K562 (cell line): ENCODE data around the gene BMP3. TPM values are rescaled to one million over a fixed set of nuclear protein-coding genes. Genes with fewer than 3 reads are reported as not detected.

ENCODE experiments used
- ATAC-seq: fragments of 200-7000 bp; cut with Tn5 transposase; 3 replicates; pipeline ENCODE4 v1.9.1; 2020; ENCODE audit warnings: moderate library complexity
- BruUV-seq: library from RNA; stranded (reverse); fragments of 400-500 nt; replicated peaks from 2 replicates; lab custom pipeline; 2021; lab: Mats Ljungman, UMichigan
- CTCF ChIA-PET: fragments of 300-600 bp; formaldehyde crosslinking; extraction: SDS; loops from one replicate; lab custom pipeline; 2021; ENCODE audit warnings: low intra/inter-chr PET ratio; lab: Yijun Ruan, JAX
- POLR2A ChIA-PET: fragments of 300-600, 350-650 bp; sonication (Branson Sonifier 250); formaldehyde crosslinking; extraction: SDS; loops from one replicate; lab custom pipeline; 2021; ENCODE audit warnings: antibody characterized with exemption, inconsistent platforms; lab: Yijun Ruan, JAX
- DNase-seq, 4 experiments: peaks; one replicate each; pipeline versions ENCODE4 v3.0.0 to v3.0.0-alpha.2; 2011 to 2018; ENCODE audit warnings: low spot score in 3 of 4, mixed read lengths in 3 of 4; ENCODE audit errors: extremely low read depth in 1 of 4
- FAIRE-seq: peaks from 2 replicates; lab custom pipeline; 2011; peaks lifted over from hg19 to GRCh38; lab: Jason Lieb, UNC
- H2AFZ ChIP-seq: 2 replicates; pipeline ENCODE4 v1.6.0; 2011; ENCODE audit warnings: low read depth, low read length, control low read depth, inconsistent platforms
- H3K27ac ChIP-seq: fragments of 200-600 bp; 3 replicates; pipeline ENCODE4 v1.8.0; 2011; ENCODE audit warnings: low read depth, mild to moderate bottlenecking, control low read depth, inconsistent platforms, low read length, moderate library complexity, mixed read lengths; ENCODE audit errors: extremely low read depth
- H3K27me3 ChIP-seq, 2 experiments: fragments of 300-600 bp in 1 of 2; 2 replicates in 1 of 2; 3 replicates in 1 of 2; pipeline versions ENCODE4 v1.6.0 to v1.8.0; 2011; ENCODE audit warnings: inconsistent platforms in 2 of 2, low read length in 2 of 2, mild to moderate bottlenecking in 1 of 2, mixed read lengths in 1 of 2, moderate library complexity in 1 of 2; ENCODE audit not compliant: control insufficient read depth in 2 of 2, insufficient read depth in 2 of 2
- H3K36me3 ChIP-seq: fragments of 300-600 bp; 3 replicates; pipeline ENCODE4 v1.8.0; 2011; ENCODE audit warnings: mild to moderate bottlenecking, low read length, inconsistent platforms; ENCODE audit not compliant: control insufficient read depth, insufficient read depth
- H3K4me1 ChIP-seq, 2 experiments: fragments of 200-600 bp in 1 of 2; replicated peaks in 1 of 2; 2 replicates in 1 of 2; 3 replicates in 1 of 2; pipeline versions ENCODE4 v1.5.1 to v1.8.0; 2011; ENCODE audit warnings: inconsistent platforms in 2 of 2, low read length in 2 of 2, mild to moderate bottlenecking in 1 of 2, mixed read lengths in 1 of 2, moderate library complexity in 1 of 2; ENCODE audit not compliant: control insufficient read depth in 2 of 2, insufficient read depth in 2 of 2
- H3K4me2 ChIP-seq: 2 replicates; pipeline ENCODE4 v1.6.1; 2011; ENCODE audit warnings: low read length, control low read depth, inconsistent platforms, mixed read lengths; ENCODE audit not compliant: insufficient read depth
- H3K4me3 ChIP-seq: fragments of 200-600 bp; sonication (generic), shearing (Covaris generic); 2 replicates; pipeline ENCODE4 v1.5.1; 2016; ENCODE audit warnings: control low read depth, inconsistent platforms
- H3K79me2 ChIP-seq: fragments of 200-600 bp; 3 replicates; pipeline ENCODE4 v1.8.0; 2011; ENCODE audit warnings: low read length, inconsistent platforms; ENCODE audit not compliant: control insufficient read depth, insufficient read depth
- H3K9ac ChIP-seq, 2 experiments: 2 replicates each; pipeline versions ENCODE4 v1.6.0 to v1.6.1; 2011; ENCODE audit warnings: low read depth in 2 of 2, low read length in 2 of 2, control low read depth in 1 of 2, inconsistent platforms in 1 of 2, mild to moderate bottlenecking in 1 of 2, mixed read lengths in 1 of 2; ENCODE audit not compliant: insufficient read depth in 1 of 2
- H3K9me1 ChIP-seq: one replicate; pipeline ENCODE4 v1.6.0; 2011; ENCODE audit warnings: inconsistent platforms, mild to moderate bottlenecking, low read length, moderate library complexity; ENCODE audit not compliant: control insufficient read depth, insufficient read depth
- H3K9me3 ChIP-seq: replicated peaks from 2 replicates; pipeline ENCODE4 v1.5.1; 2011; ENCODE audit warnings: low read depth, low read length, inconsistent platforms; ENCODE audit not compliant: control insufficient read depth, insufficient read depth
- H4K20me1 ChIP-seq: replicated peaks from 2 replicates; pipeline ENCODE4 v1.6.1; 2011; ENCODE audit warnings: low read length, inconsistent platforms, mixed read lengths; ENCODE audit not compliant: control insufficient read depth, insufficient read depth
- ATF1 ChIP-seq, 2 experiments: fragments of 450-650 bp in 1 of 2; IDR thresholded peaks; 2 replicates each; pipeline ENCODE4 v1.6.1; 2016; ENCODE audit warnings: missing compliant biosample characterization in 1 of 2, missing genetic modification characterization in 1 of 2
- CHCHD3 ChIP-seq: fragments of 250-450 bp; sonication (Bioruptor Pico); IDR thresholded peaks from 2 replicates; pipeline ENCODE4 v2.1.2; 2022; ENCODE audit warnings: mild to moderate bottlenecking
- CSDE1 ChIP-seq, 2 experiments: fragments of 450-650 bp; IDR thresholded peaks; 2 replicates each; pipeline ENCODE4 v1.6.1; 2016; ENCODE audit warnings: mild to moderate bottlenecking in 1 of 2
- ELF4 ChIP-seq: fragments of 450-650 bp; formaldehyde crosslinking; IDR thresholded peaks from 2 replicates; pipeline ENCODE4 v1.4.0; 2022; ENCODE audit warnings: missing genetic modification characterization
- MBD1 ChIP-seq: fragments of 250-450 bp; sonication (Bioruptor Pico); IDR thresholded peaks from 2 replicates; pipeline ENCODE4 v1.8.0; 2022; ENCODE audit warnings: inconsistent platforms
- MTA3 ChIP-seq: fragments of 450-650 bp; formaldehyde crosslinking; IDR thresholded peaks from 2 replicates; pipeline ENCODE4 v1.6.1; 2017; ENCODE audit warnings: mild to moderate bottlenecking, borderline replicate concordance
- RUNX1 ChIP-seq: sonication (generic); IDR thresholded peaks from 2 replicates; pipeline ENCODE4 v1.6.1; 2016; ENCODE audit warnings: antibody characterized with exemption, low read depth
- SMAD4 ChIP-seq: fragments of 250-450 bp; sonication (Bioruptor Pico); conservative IDR thresholded peaks from 2 replicates; pipeline ENCODE4 v1.8.0; 2021; ENCODE audit warnings: inconsistent platforms, mild to moderate bottlenecking, moderate library complexity
- ZBED1 ChIP-seq: IDR thresholded peaks from 2 replicates; pipeline ENCODE4 v1.6.1; 2014
- ZBTB5 ChIP-seq: fragments of 450-650 bp; IDR thresholded peaks from 2 replicates; pipeline ENCODE4 v1.6.1; 2017; ENCODE audit warnings: antibody characterized with exemption
- ZNF165 ChIP-seq: fragments of 250-450 bp; sonication (Bioruptor Pico); IDR thresholded peaks from 2 replicates; pipeline ENCODE4 v1.4.0; 2020; ENCODE audit warnings: borderline replicate concordance
- ZNF175 ChIP-seq: fragments of 200-800 bp; sonication (Bioruptor generic); IDR thresholded peaks from 2 replicates; pipeline ENCODE4 v1.6.1; 2016; ENCODE audit warnings: low read depth, mild to moderate bottlenecking, missing genetic modification characterization, missing compliant biosample characterization
- ZNF280A ChIP-seq: fragments of 450-650 bp; IDR thresholded peaks from 2 replicates; pipeline ENCODE4 v1.6.1; 2018; ENCODE audit warnings: mild to moderate bottlenecking, low read depth; ENCODE audit not compliant: partially characterized antibody
- ZNF778 ChIP-seq: fragments of 450-650 bp; formaldehyde crosslinking; IDR thresholded peaks from 2 replicates; pipeline ENCODE4 v1.4.0; 2020; ENCODE audit warnings: mild to moderate bottlenecking, moderate library complexity
- ZSCAN29 ChIP-seq: fragments of 450-650 bp; IDR thresholded peaks from 2 replicates; pipeline ENCODE4 v1.6.1; 2017
- WGBS: fragments of 100-300 bp; shearing (Covaris generic); methylation state at CpG from one replicate; pipeline ENCODE4 v1.1.6; 2016; ENCODE audit warnings: low coverage, mixed read lengths; ENCODE audit not compliant: insufficient coverage; ENCODE audit errors: missing lambda C conversion rate; 5-methylcytosine and 5-hydroxymethylcytosine counted together
- in situ Hi-C: fragments of 300-500 bp; cut with MboI; formaldehyde crosslinking; loops from 4 replicates; pipeline ENCODE4 v1.15.0; 2018; ENCODE audit warnings: inconsistent platforms, mixed read lengths
- intact Hi-C: fragments of 100-400 bp; cut with micrococcal nuclease; formaldehyde crosslinking; loops from 2 replicates; pipeline ENCODE4 v1.14.2; 2022
- polyA plus RNA-seq, 8 experiments: library from polyadenylated mRNA; depleted of rRNA in 4 of 8; stranded (reverse) in 5 of 8; unstranded in 3 of 8; fragments of >200 nt; fragmentation: Nextera tagmentation in 2 of 8; fragmentation: Illumina TruSeq in 1 of 8; extraction: Ambion mirVana in 2 of 8; extraction: Trizol in 1 of 8; gene quantifications; 2 replicates each; pipeline versions ENCODE4 v1.2.1 to v1.2.3, GENCODE V29; 2011 to 2014; ENCODE audit warnings: inconsistent platforms in 1 of 8, missing spikeins in 1 of 8
- total RNA-seq, 7 experiments: library from RNA; depleted of rRNA in 6 of 7; stranded (reverse); fragments of >200 nt in 6 of 7; fragmentation: Illumina TruSeq in 2 of 7; extraction: Trizol in 2 of 7; gene quantifications; 2 replicates each; pipeline versions ENCODE4 v1.2.1 to v1.2.3, GENCODE V29; 2011 to 2021; ENCODE audit warnings: low replicate concordance in 1 of 7
- TF ChIP-seq, protein P1 (sequence below): sonication (generic); formaldehyde crosslinking; IDR thresholded peaks from 2 replicates; pipeline ENCODE4 v1.8.0; 2022; ENCODE audit warnings: mild to moderate bottlenecking, missing genetic modification reagents

BMP3 gene
- total and polyA plus RNA-seq, 9 of the 15 experiments (the other 6 are each of a cell fraction or from before 2014, with no cell fraction given) = 0.01 TPM; not detected in 8

- no peak for TF ChIP-seq ZNF165
- no peak for TF ChIP-seq ZSCAN29
- TF ChIP-seq MBD1 (CRISPR knock-in tag) = no peak
- TF ChIP-seq ZBED1 = no peak
- TF ChIP-seq, all 486 proteins: peak for 0
Measured at GRCh38 chr4:81042578-81043365, 12.3 kb downstream of the BMP3 start (continued).

- no peaks in the 10 kb centered on the region for H3K36me3 ChIP-seq
- BruUV-seq = no TSS peak
- H4K20me1 ChIP-seq = no peaks in the 10 kb centered on the region
- no peak overlapping the region for H3K27ac ChIP-seq
- ChIA-PET POLR2A (no interaction called here), CTCF (no interaction called here)
- DNase-seq = no peak
- no peak overlapping the region for H3K4me3 ChIP-seq
- no peaks in the 10 kb centered on the region for H3K9me3 ChIP-seq
- WGBS = 3% methylated on average over 4 of the region's 4 CpGs
- H3K9ac ChIP-seq = no peak overlapping the region
- in situ Hi-C loops (no loop called here), intact Hi-C loops (loop anchor here (10.0 kb wide), 1 partner anchor 435 kb away; no protein-coding TSS in a partner anchor)
- no peak for FAIRE-seq
- no peaks in the 10 kb centered on the region for H3K27me3 ChIP-seq
- no peak overlapping the region for H2AFZ ChIP-seq
- H3K4me2 ChIP-seq = no peak overlapping the region
- H3K9me1 ChIP-seq = no peaks in the 10 kb centered on the region
- no peaks in the 10 kb centered on the region for H3K4me1 ChIP-seq
- H3K79me2 ChIP-seq = no peaks in the 10 kb centered on the region
- no peak for ATAC-seq
- TF ChIP-seq SMAD4 (CRISPR knock-in tag) (no peak), ATF1 (CRISPR knock-in tag; IDR thresholded peaks at IDR 0.05) (no peak), ATF1 (tag; IDR thresholded peaks at IDR 0.05) (no peak), CHCHD3 (CRISPR knock-in tag) (no peak), RUNX1 (no peak), ZNF175 (CRISPR knock-in tag) (no peak), ZNF778 (CRISPR knock-in tag) (no peak), ZNF280A (no peak), ELF4 (CRISPR knock-in tag) (no peak), ZBTB5 (no peak), CSDE1 (IDR thresholded peaks at IDR 0.05) (no peak), MTA3 (no peak)
- TF ChIP-seq, protein P1, sequence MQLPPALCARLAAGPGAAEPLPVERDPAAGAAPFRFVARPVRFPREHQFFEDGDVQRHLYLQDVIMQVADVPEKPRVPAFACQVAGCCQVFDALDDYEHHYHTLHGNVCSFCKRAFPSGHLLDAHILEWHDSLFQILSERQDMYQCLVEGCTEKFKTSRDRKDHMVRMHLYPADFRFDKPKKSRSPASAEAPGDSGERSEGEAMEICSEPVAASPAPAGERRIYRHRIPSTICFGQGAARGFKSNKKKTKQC = no peak
Measured at GRCh38 chr4:81049330-81049729, 18.8 kb downstream of the BMP3 start.
